Neural progenitor cell (in vitro differentiated cells): ENCODE data around the gene PRRT3. TPM values are rescaled to one million over a fixed set of nuclear protein-coding genes. Genes with fewer than 3 reads are reported as not detected.

Experiments
- DNase-seq: peaks from one replicate; pipeline ENCODE4 v3.0.0-alpha.2; 2016; ENCODE audit warnings: low spot score
- H2AFZ ChIP-seq: fragments of 200-600 bp; sonication (generic); replicated peaks from 2 replicates; pipeline ENCODE4 v1.6.1; 2016; ENCODE audit warnings: antibody characterized with exemption
- H3F3A ChIP-seq: fragments of 200-600 bp; sonication (generic); 2 replicates; pipeline ENCODE4 v1.6.1; 2016; ENCODE audit warnings: antibody characterized with exemption, low read depth
- H3K27ac ChIP-seq: fragments of 200-600 bp; sonication (generic); 2 replicates; pipeline ENCODE4 v1.5.1; 2016; ENCODE audit warnings: mild to moderate bottlenecking
- H3K27me3 ChIP-seq: fragments of 200-600 bp; sonication (generic); 2 replicates; pipeline ENCODE4 v1.6.1; 2016; ENCODE audit warnings: mild to moderate bottlenecking, moderate library complexity
- H3K36me3 ChIP-seq: fragments of 200-600 bp; sonication (generic); 2 replicates; pipeline ENCODE4 v1.5.1; 2016
- H3K4me1 ChIP-seq: fragments of 200-600 bp; sonication (generic); 2 replicates; pipeline ENCODE4 v1.6.1; 2016; ENCODE audit warnings: mixed run types
- H3K4me2 ChIP-seq: fragments of 200-600 bp; sonication (generic); 2 replicates; pipeline ENCODE4 v1.6.1; 2016
- H3K4me3 ChIP-seq: fragments of 200-600 bp; sonication (generic); 2 replicates; pipeline ENCODE4 v1.5.1; 2016
- H3K79me2 ChIP-seq: fragments of 200-600 bp; sonication (generic); 2 replicates; pipeline ENCODE4 v1.6.1; 2016; ENCODE audit warnings: low read depth
- H3K9ac ChIP-seq: fragments of 200-600 bp; sonication (generic); 2 replicates; pipeline ENCODE4 v1.6.1; 2016
- H3K9me3 ChIP-seq: fragments of 200-600 bp; sonication (generic); 2 replicates; pipeline ENCODE4 v1.5.1; 2016; ENCODE audit warnings: low read depth
- H4K20me1 ChIP-seq: fragments of 200-600 bp; sonication (generic); 2 replicates; pipeline ENCODE4 v1.6.1; 2016; ENCODE audit warnings: low read depth
- H3K27ac Mint-ChIP-seq: 3 replicates; pipeline ENCODE4 v1.8.0; 2021; ENCODE audit warnings: mixed read lengths
- H3K27me3 Mint-ChIP-seq: 2 replicates; pipeline ENCODE4 v1.8.0; 2022; ENCODE audit warnings: low read depth, mild to moderate bottlenecking, inconsistent platforms, moderate library complexity, mixed read lengths; ENCODE audit not compliant: insufficient read depth
- H3K36me3 Mint-ChIP-seq: 3 replicates; pipeline ENCODE4 v1.8.0; 2021; ENCODE audit warnings: mixed read lengths
- H3K4me1 Mint-ChIP-seq: 3 replicates; pipeline ENCODE4 v1.8.0; 2021; ENCODE audit warnings: mixed read lengths
- H3K4me3 Mint-ChIP-seq: 3 replicates; pipeline ENCODE4 v1.8.0; 2021; ENCODE audit warnings: mild to moderate bottlenecking, moderate library complexity, mixed read lengths
- H3K9me3 Mint-ChIP-seq: 3 replicates; pipeline ENCODE4 v1.8.0; 2020; ENCODE audit warnings: mixed read lengths
- EZH2 ChIP-seq: fragments of 200-600 bp; sonication (generic); IDR thresholded peaks from 2 replicates; pipeline ENCODE4 v1.6.1; 2017; ENCODE audit warnings: antibody characterized with exemption, mild to moderate bottlenecking, moderate library complexity
- EZH2phosphoT487 ChIP-seq: fragments of 200-600 bp; sonication (generic); IDR thresholded peaks from 2 replicates; pipeline ENCODE4 v1.6.1; 2017; ENCODE audit warnings: antibody characterized with exemption
- total RNA-seq: library from RNA; depleted of rRNA; stranded (reverse); fragments of >200 nt; gene quantifications from 2 replicates; pipeline ENCODE4 v1.2.3, GENCODE V29; 2015; ENCODE audit warnings: low replicate concordance
- TF ChIP-seq, protein P1 (sequence below): fragments of 200-600 bp; sonication (generic); IDR thresholded peaks from 2 replicates; pipeline ENCODE4 v1.5.1; 2017; ENCODE audit warnings: antibody characterized with exemption, mild to moderate bottlenecking

The PRRT3 gene
- total RNA-seq, 1 donor from 2014 or later, result 2.6 TPM

GRCh38 chr3:9955611-9956352, 3.6 kb upstream of the PRRT3 start:
- Histone ChIP-seq H3K9me3 (no peaks in the 10 kb centered on the region), H3K36me3 (no peaks in the 10 kb centered on the region), H3K27ac (no peak overlapping the region), H3K4me3 (no peak overlapping the region), H3K79me2 (peaks cover 5% of the 10 kb centered on the region), H3F3A (peaks cover 15% of the 10 kb centered on the region), H3K27me3 (peaks cover 13% of the 10 kb centered on the region), H3K4me2 (no peak overlapping the region), H4K20me1 (peaks cover 9% of the 10 kb centered on the region), H2AFZ (no peak overlapping the region), H3K4me1 (peaks cover 4% of the 10 kb centered on the region), H3K9ac (no peak overlapping the region)
- H3K4me1 Mint-ChIP-seq, result peaks cover 16% of the 10 kb centered on the region
- H3K4me3 Mint-ChIP-seq, result no peak overlapping the region
- no peak overlapping the region for H3K27ac Mint-ChIP-seq
- H3K9me3 Mint-ChIP-seq, result no peaks in the 10 kb centered on the region
- no peak for DNase-seq
- H3K36me3 Mint-ChIP-seq, result no peaks in the 10 kb centered on the region
- TF ChIP-seq, protein P1, sequence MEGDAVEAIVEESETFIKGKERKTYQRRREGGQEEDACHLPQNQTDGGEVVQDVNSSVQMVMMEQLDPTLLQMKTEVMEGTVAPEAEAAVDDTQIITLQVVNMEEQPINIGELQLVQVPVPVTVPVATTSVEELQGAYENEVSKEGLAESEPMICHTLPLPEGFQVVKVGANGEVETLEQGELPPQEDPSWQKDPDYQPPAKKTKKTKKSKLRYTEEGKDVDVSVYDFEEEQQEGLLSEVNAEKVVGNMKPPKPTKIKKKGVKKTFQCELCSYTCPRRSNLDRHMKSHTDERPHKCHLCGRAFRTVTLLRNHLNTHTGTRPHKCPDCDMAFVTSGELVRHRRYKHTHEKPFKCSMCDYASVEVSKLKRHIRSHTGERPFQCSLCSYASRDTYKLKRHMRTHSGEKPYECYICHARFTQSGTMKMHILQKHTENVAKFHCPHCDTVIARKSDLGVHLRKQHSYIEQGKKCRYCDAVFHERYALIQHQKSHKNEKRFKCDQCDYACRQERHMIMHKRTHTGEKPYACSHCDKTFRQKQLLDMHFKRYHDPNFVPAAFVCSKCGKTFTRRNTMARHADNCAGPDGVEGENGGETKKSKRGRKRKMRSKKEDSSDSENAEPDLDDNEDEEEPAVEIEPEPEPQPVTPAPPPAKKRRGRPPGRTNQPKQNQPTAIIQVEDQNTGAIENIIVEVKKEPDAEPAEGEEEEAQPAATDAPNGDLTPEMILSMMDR, result no peak
- TF ChIP-seq EZH2phosphoT487 (no peak), EZH2 (no peak)
- peaks cover 9% of the 10 kb centered on the region for H3K27me3 Mint-ChIP-seq

DNA sequence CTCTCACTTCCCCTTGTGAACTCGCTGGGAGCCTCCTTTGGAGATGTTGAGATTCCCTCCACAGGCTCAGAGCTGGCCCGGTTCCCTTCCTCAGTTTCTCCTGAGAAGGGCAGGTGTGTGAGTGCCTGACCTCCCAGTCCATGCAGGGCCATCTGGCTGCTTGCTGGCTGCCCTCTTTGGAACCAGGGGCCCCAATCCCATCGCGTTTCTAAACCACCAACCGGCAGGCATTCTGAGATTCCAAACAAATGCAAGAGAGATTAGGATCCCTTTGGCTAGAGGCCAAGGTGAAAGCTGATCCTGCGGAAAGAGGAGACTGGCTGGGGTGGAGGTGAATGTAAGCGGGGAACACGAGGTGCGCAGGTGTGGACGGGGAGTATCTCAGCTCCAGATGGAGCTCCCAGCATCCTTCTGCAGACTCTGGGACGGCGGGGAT, 2.9 kb upstream of the PRRT3 start:
- Histone ChIP-seq H2AFZ (no peak overlapping the region), H4K20me1 (peaks cover 9% of the 10 kb centered on the region), H3K79me2 (peaks cover 5% of the 10 kb centered on the region), H3K4me3 (no peak overlapping the region), H3K4me1 (peaks cover 4% of the 10 kb centered on the region), H3K27ac (no peak overlapping the region), H3K27me3 (peaks cover 13% of the 10 kb centered on the region), H3K9ac (no peak overlapping the region), H3K36me3 (no peaks in the 10 kb centered on the region), H3K9me3 (no peaks in the 10 kb centered on the region), H3F3A (peaks cover 15% of the 10 kb centered on the region), H3K4me2 (no peak overlapping the region)
- Mint-ChIP-seq H3K27ac (no peak overlapping the region), H3K36me3 (no peaks in the 10 kb centered on the region), H3K27me3 (peaks cover 9% of the 10 kb centered on the region), H3K9me3 (no peaks in the 10 kb centered on the region), H3K4me1 (peaks cover 16% of the 10 kb centered on the region), H3K4me3 (no peak overlapping the region)
- TF ChIP-seq EZH2phosphoT487, result no peak
- TF ChIP-seq, protein P1, result no peak
- DNase-seq, result no peak

DNA sequence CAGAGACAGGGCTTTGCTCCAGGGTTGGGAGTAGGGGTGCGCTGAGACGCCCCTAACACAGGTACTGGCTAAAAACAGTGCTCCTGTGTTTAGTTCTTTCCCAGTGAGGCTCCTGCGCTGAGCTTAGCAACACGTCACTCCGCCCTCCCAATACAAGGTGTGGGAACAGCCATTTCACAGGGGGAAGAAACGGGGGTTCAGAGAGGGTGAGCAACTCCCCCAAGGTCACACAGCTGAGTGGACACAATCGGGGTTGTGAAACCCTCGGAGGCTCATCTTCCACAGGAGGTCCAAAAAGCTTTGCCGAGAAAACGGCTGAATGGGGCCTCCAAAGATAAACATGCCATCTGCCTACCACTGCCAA, 628 bp downstream of the PRRT3 start:
- Histone ChIP-seq H3K79me2 (peaks cover 5% of the 10 kb centered on the region), H3K27me3 (peaks cover 17% of the 10 kb centered on the region), H2AFZ (peak overlapping the region; percentile 70), H3K27ac (no peak overlapping the region), H3K4me1 (peaks cover 10% of the 10 kb centered on the region), H4K20me1 (peaks cover 21% of the 10 kb centered on the region), H3K9me3 (no peaks in the 10 kb centered on the region), H3F3A (peaks cover 26% of the 10 kb centered on the region), H3K4me2 (peak overlapping the region; percentile 91), H3K9ac (peak overlapping the region; percentile 44), H3K4me3 (peak overlapping the region; percentile 98), H3K36me3 (no peaks in the 10 kb centered on the region)
- H3K27me3 Mint-ChIP-seq, result peaks cover 6% of the 10 kb centered on the region
- H3K4me1 Mint-ChIP-seq, result peaks cover 16% of the 10 kb centered on the region
- no peaks in the 10 kb centered on the region for H3K36me3 Mint-ChIP-seq
- H3K4me3 Mint-ChIP-seq, result peak overlapping the region; percentile 88
- no peak for DNase-seq
- H3K27ac Mint-ChIP-seq, result no peak overlapping the region
- TF ChIP-seq EZH2, result no peak
- TF ChIP-seq EZH2phosphoT487, result no peak
- TF ChIP-seq, protein P1, result no peak
- H3K9me3 Mint-ChIP-seq, result no peaks in the 10 kb centered on the region
